K562 (cell line): ENCODE measurements around the gene ARHGAP15. TPM values are rescaled to one million over a fixed set of nuclear protein-coding genes. Genes with fewer than 3 reads are reported as not detected.

Experiments used
- ATAC-seq: fragments of 200-7000 bp; cut with Tn5 transposase; 3 replicates; pipeline ENCODE4 v1.9.1; 2020; ENCODE audit warnings: moderate library complexity
- Bru-seq: library from RNA; stranded (reverse); fragments of 400-500 nt; gene quantifications from one replicate; lab custom pipeline; 2021; lab: Mats Ljungman, UMichigan
- BruChase-seq, 2 experiments: library from RNA; stranded (reverse); fragments of 400-500 nt; gene quantifications; one replicate each; lab custom pipeline; 2021; lab: Mats Ljungman, UMichigan
- BruUV-seq: library from RNA; stranded (reverse); fragments of 400-500 nt; replicated peaks from 2 replicates; lab custom pipeline; 2021; lab: Mats Ljungman, UMichigan
- CTCF ChIA-PET: fragments of 300-600 bp; formaldehyde crosslinking; extraction: SDS; loops from one replicate; lab custom pipeline; 2021; ENCODE audit warnings: low intra/inter-chr PET ratio; lab: Yijun Ruan, JAX
- POLR2A ChIA-PET: fragments of 300-600, 350-650 bp; sonication (Branson Sonifier 250); formaldehyde crosslinking; extraction: SDS; loops from one replicate; lab custom pipeline; 2021; ENCODE audit warnings: antibody characterized with exemption, inconsistent platforms; lab: Yijun Ruan, JAX
- DNase-seq, 4 experiments: peaks; one replicate each; pipeline versions ENCODE4 v3.0.0 to v3.0.0-alpha.2; 2011 to 2018; ENCODE audit warnings: low spot score in 3 of 4, mixed read lengths in 3 of 4; ENCODE audit errors: extremely low read depth in 1 of 4
- FAIRE-seq: peaks from 2 replicates; lab custom pipeline; 2011; peaks lifted over from hg19 to GRCh38; lab: Jason Lieb, UNC
- H2AFZ ChIP-seq: 2 replicates; pipeline ENCODE4 v1.6.0; 2011; ENCODE audit warnings: low read depth, low read length, control low read depth, inconsistent platforms
- H3K27ac ChIP-seq: fragments of 200-600 bp; 3 replicates; pipeline ENCODE4 v1.8.0; 2011; ENCODE audit warnings: low read depth, mild to moderate bottlenecking, control low read depth, inconsistent platforms, low read length, moderate library complexity, mixed read lengths; ENCODE audit errors: extremely low read depth
- H3K27me3 ChIP-seq, 2 experiments: fragments of 300-600 bp in 1 of 2; 2 replicates in 1 of 2; 3 replicates in 1 of 2; pipeline versions ENCODE4 v1.6.0 to v1.8.0; 2011; ENCODE audit warnings: inconsistent platforms in 2 of 2, low read length in 2 of 2, mild to moderate bottlenecking in 1 of 2, mixed read lengths in 1 of 2, moderate library complexity in 1 of 2; ENCODE audit not compliant: control insufficient read depth in 2 of 2, insufficient read depth in 2 of 2
- H3K36me3 ChIP-seq: fragments of 300-600 bp; 3 replicates; pipeline ENCODE4 v1.8.0; 2011; ENCODE audit warnings: mild to moderate bottlenecking, low read length, inconsistent platforms; ENCODE audit not compliant: control insufficient read depth, insufficient read depth
- H3K4me1 ChIP-seq, 2 experiments: fragments of 200-600 bp in 1 of 2; replicated peaks in 1 of 2; 2 replicates in 1 of 2; 3 replicates in 1 of 2; pipeline versions ENCODE4 v1.5.1 to v1.8.0; 2011; ENCODE audit warnings: inconsistent platforms in 2 of 2, low read length in 2 of 2, mild to moderate bottlenecking in 1 of 2, mixed read lengths in 1 of 2, moderate library complexity in 1 of 2; ENCODE audit not compliant: control insufficient read depth in 2 of 2, insufficient read depth in 2 of 2
- H3K4me2 ChIP-seq: 2 replicates; pipeline ENCODE4 v1.6.1; 2011; ENCODE audit warnings: low read length, control low read depth, inconsistent platforms, mixed read lengths; ENCODE audit not compliant: insufficient read depth
- H3K4me3 ChIP-seq: fragments of 200-600 bp; sonication (generic), shearing (Covaris generic); 2 replicates; pipeline ENCODE4 v1.5.1; 2016; ENCODE audit warnings: control low read depth, inconsistent platforms
- H3K79me2 ChIP-seq: fragments of 200-600 bp; 3 replicates; pipeline ENCODE4 v1.8.0; 2011; ENCODE audit warnings: low read length, inconsistent platforms; ENCODE audit not compliant: control insufficient read depth, insufficient read depth
- H3K9ac ChIP-seq, 2 experiments: 2 replicates each; pipeline versions ENCODE4 v1.6.0 to v1.6.1; 2011; ENCODE audit warnings: low read depth in 2 of 2, low read length in 2 of 2, control low read depth in 1 of 2, inconsistent platforms in 1 of 2, mild to moderate bottlenecking in 1 of 2, mixed read lengths in 1 of 2; ENCODE audit not compliant: insufficient read depth in 1 of 2
- H3K9me1 ChIP-seq: one replicate; pipeline ENCODE4 v1.6.0; 2011; ENCODE audit warnings: inconsistent platforms, mild to moderate bottlenecking, low read length, moderate library complexity; ENCODE audit not compliant: control insufficient read depth, insufficient read depth
- H3K9me3 ChIP-seq: replicated peaks from 2 replicates; pipeline ENCODE4 v1.5.1; 2011; ENCODE audit warnings: low read depth, low read length, inconsistent platforms; ENCODE audit not compliant: control insufficient read depth, insufficient read depth
- H4K20me1 ChIP-seq: replicated peaks from 2 replicates; pipeline ENCODE4 v1.6.1; 2011; ENCODE audit warnings: low read length, inconsistent platforms, mixed read lengths; ENCODE audit not compliant: control insufficient read depth, insufficient read depth
- CTBP1 ChIP-seq: fragments of 450-650 bp; IDR thresholded peaks from 2 replicates; pipeline ENCODE4 v1.6.1; 2016; ENCODE audit warnings: borderline replicate concordance
- ETV5 ChIP-seq: sonication (generic); formaldehyde crosslinking; IDR thresholded peaks from 2 replicates; pipeline ENCODE4 v1.4.0; 2020; ENCODE audit warnings: low read depth, mild to moderate bottlenecking, missing genetic modification reagents
- FOXM1 ChIP-seq, 2 experiments: fragments of 450-650 bp in 1 of 2; sonication (generic) in 1 of 2; formaldehyde crosslinking in 1 of 2; IDR thresholded peaks; 2 replicates each; pipeline versions ENCODE4 v1.6.1 to v1.9.0; 2017 to 2022; ENCODE audit warnings: low read depth in 2 of 2, mild to moderate bottlenecking in 2 of 2, missing genetic modification reagents in 1 of 2, moderate library complexity in 1 of 2
- LCOR ChIP-seq: sonication (generic); formaldehyde crosslinking; IDR thresholded peaks from 2 replicates; pipeline ENCODE4 v1.8.0; 2022; ENCODE audit warnings: mild to moderate bottlenecking, missing genetic modification reagents
- THRAP3 ChIP-seq: fragments of 450-650 bp; IDR thresholded peaks from 2 replicates; pipeline ENCODE4 v1.6.1; 2016; ENCODE audit warnings: mild to moderate bottlenecking, inconsistent platforms, borderline replicate concordance
- THRB ChIP-seq: fragments of 450-650 bp; formaldehyde crosslinking; conservative IDR thresholded peaks from 2 replicates; pipeline ENCODE4 v1.4.0; 2022; ENCODE audit warnings: mild to moderate bottlenecking, missing genetic modification characterization
- ZKSCAN8 ChIP-seq: fragments of 200-800 bp; sonication (Bioruptor generic); IDR thresholded peaks from 2 replicates; pipeline ENCODE4 v1.6.1; 2016; ENCODE audit warnings: missing genetic modification characterization, missing compliant biosample characterization
- ZNF174 ChIP-seq: fragments of 250-450 bp; sonication (Bioruptor Pico); IDR thresholded peaks from 2 replicates; pipeline ENCODE4 v1.4.0; 2020; ENCODE audit warnings: mild to moderate bottlenecking
- WGBS: fragments of 100-300 bp; shearing (Covaris generic); methylation state at CpG from one replicate; pipeline ENCODE4 v1.1.6; 2016; ENCODE audit warnings: low coverage, mixed read lengths; ENCODE audit not compliant: insufficient coverage; ENCODE audit errors: missing lambda C conversion rate; 5-methylcytosine and 5-hydroxymethylcytosine counted together
- in situ Hi-C: fragments of 300-500 bp; cut with MboI; formaldehyde crosslinking; loops from 4 replicates; pipeline ENCODE4 v1.15.0; 2018; ENCODE audit warnings: inconsistent platforms, mixed read lengths
- intact Hi-C: fragments of 100-400 bp; cut with micrococcal nuclease; formaldehyde crosslinking; loops from 2 replicates; pipeline ENCODE4 v1.14.2; 2022
- long read RNA-seq, 3 experiments: library from polyadenylated mRNA in 2 of 3; library from RNA in 1 of 3; unstranded in 2 of 3; stranded (forward) in 1 of 3; transcript quantifications; one replicate each; pipeline ENCODE4 v2.0.0, GENCODE V29; 2019 to 2022
- polyA minus RNA-seq, 3 experiments: library from RNA; depleted of rRNA, polyadenylated mRNA; stranded (reverse); fragments of >200 nt; gene quantifications; 2 replicates each; pipeline ENCODE4 v1.2.3, GENCODE V29; 2011
- polyA plus RNA-seq, 8 experiments: library from polyadenylated mRNA; depleted of rRNA in 4 of 8; stranded (reverse) in 5 of 8; unstranded in 3 of 8; fragments of >200 nt; fragmentation: Nextera tagmentation in 2 of 8; fragmentation: Illumina TruSeq in 1 of 8; extraction: Ambion mirVana in 2 of 8; extraction: Trizol in 1 of 8; gene quantifications; 2 replicates each; pipeline versions ENCODE4 v1.2.1 to v1.2.3, GENCODE V29; 2011 to 2014; ENCODE audit warnings: inconsistent platforms in 1 of 8, missing spikeins in 1 of 8
- total RNA-seq, 7 experiments: library from RNA; depleted of rRNA in 6 of 7; stranded (reverse); fragments of >200 nt in 6 of 7; fragmentation: Illumina TruSeq in 2 of 7; extraction: Trizol in 2 of 7; gene quantifications; 2 replicates each; pipeline versions ENCODE4 v1.2.1 to v1.2.3, GENCODE V29; 2011 to 2021; ENCODE audit warnings: low replicate concordance in 1 of 7
- TF ChIP-seq, protein P1 (sequence below): fragments of 200-800 bp; sonication (Bioruptor generic); IDR thresholded peaks from 2 replicates; pipeline ENCODE4 v1.6.1; 2017; ENCODE audit warnings: missing genetic modification characterization, missing compliant biosample characterization

The ARHGAP15 gene
- total RNA-seq (2011; cell fraction: chromatin; rRNA removed; ENCODE audit: low replicate concordance): 0.76 and 3.6 TPM in 2 replicates
- 0.66 and 0.83 TPM in 2 replicates for total RNA-seq (2011; cell fraction: nucleolus; rRNA removed)
- total RNA-seq (2011; cell fraction: nucleoplasm; rRNA removed): 0.95 and 0.99 TPM in 2 replicates
- total RNA-seq (2014; rRNA removed): 3.9 and 5.0 TPM in 2 replicates
- total RNA-seq (2014; rRNA removed; fragmentation: Illumina TruSeq; extraction: Trizol): 8.9 and 9.3 TPM in 2 replicates
- total RNA-seq (2015; rRNA removed; fragmentation: Illumina TruSeq; extraction: Trizol): 16.3 and 17.9 TPM in 2 replicates
- total RNA-seq (2021): 4.2 and 5.1 TPM in 2 replicates
- polyA plus RNA-seq (2011; rRNA removed): 0.77 and 1.5 TPM in 2 replicates
- 0.07 and 0.22 TPM in 2 replicates for polyA plus RNA-seq (2011; cell fraction: cytosol; rRNA removed)
- polyA plus RNA-seq (2011; cell fraction: nucleus; rRNA removed): 0.39 and 0.57 TPM in 2 replicates
- 9.7 and 15.5 TPM in 2 replicates for polyA plus RNA-seq (2012)
- polyA plus RNA-seq (2014; fragmentation: Illumina TruSeq; extraction: Trizol): 6.1 and 7.6 TPM in 2 replicates
- 10 to 100 TPM in 1 of 2 experiments, 1 to 10 TPM in 1; 8.9 to 12.6 TPM for polyA plus RNA-seq (2014; fragmentation: Nextera tagmentation; extraction: Ambion mirVana)
- 4.7 and 7.9 TPM in 2 replicates for polyA plus RNA-seq (2014; rRNA removed)
- 1.3 and 5.1 TPM in 2 replicates for polyA minus RNA-seq (2011; rRNA and poly(A)+ RNA removed)
- 1.9 TPM in 1 of 2 replicates, not detected in the other for polyA minus RNA-seq (2011; cell fraction: cytosol; rRNA and poly(A)+ RNA removed)
- 2.7 and 3.0 TPM in 2 replicates for polyA minus RNA-seq (2011; cell fraction: nucleus; rRNA and poly(A)+ RNA removed)
- Bru-seq, nascent RNA: percentile 43 among the genes with signal in this experiment
- BruChase-seq, experiment 1, labeled RNA remaining after a 2-hour chase: percentile 43 among the genes with signal in this experiment
- percentile 36 among the genes with signal in this experiment for BruChase-seq, experiment 2, labeled RNA remaining after a 6-hour chase
- long read RNA-seq, experiment 1, partial matches to known transcripts: 1 of 2 reads
- long read RNA-seq, experiment 1, other reads (novel, unspliced or antisense): 1 of 2 reads
- long read RNA-seq, experiment 2, partial matches to known transcripts: 1 of 1 reads
- long read RNA-seq, experiment 2, other reads (novel, unspliced or antisense): 0 of 1 reads
- long read RNA-seq, experiment 3, partial matches to known transcripts: 0 of 1 reads
- long read RNA-seq, experiment 3, other reads (novel, unspliced or antisense): 0 of 1 reads

DNA sequence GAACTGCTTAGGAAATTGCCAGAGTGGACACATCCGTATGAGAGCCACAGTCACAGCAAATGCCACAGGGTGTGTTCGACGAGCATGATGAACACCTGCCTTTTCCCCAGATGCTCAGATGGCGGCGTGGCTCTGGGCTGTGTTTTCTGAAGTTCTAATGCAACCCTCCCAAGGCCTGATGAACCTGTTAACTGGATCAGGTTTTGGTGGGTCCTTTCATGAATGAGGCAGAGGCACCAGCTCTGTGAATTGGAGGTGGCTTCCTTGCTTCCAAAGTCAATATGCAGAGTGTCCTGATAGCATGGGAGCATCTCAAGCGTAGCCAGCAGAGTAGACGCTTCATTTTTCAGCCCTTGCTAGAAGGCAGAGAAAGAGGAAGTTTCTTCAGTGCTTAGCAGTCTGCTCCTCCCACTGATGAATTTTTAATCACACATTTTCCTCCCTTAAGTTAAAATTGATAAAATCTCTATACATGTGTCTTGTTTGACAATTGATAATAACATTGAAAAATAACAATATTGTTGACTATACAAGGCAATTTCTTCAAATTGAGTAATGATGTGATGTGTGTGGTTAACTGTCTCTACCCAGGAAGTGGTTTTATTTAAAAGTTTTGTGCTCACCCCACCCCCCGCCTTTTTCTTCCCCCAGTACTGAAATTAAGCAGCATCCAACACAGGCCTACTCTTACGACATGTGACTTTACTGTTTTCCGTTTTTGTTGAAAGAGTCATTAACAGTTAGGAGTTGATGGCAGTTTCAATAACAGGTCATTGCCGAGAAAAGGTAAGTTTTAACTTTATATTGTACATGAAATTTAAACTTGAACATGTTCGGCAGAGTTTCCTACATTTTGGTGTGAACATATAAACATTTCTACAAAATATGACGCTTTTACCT lies at the start of gene ARHGAP15:
Gene ARHGAP15 (plus strand): TSS at position 739 of the 900 bp plus-strand sequence.
- DNase-seq (peak in 2 of 4 experiments; percentile 3 to 44), FAIRE-seq (no peak), ATAC-seq (peak; percentile 82)
- Histone ChIP-seq H3K27me3 (no peaks in the 10 kb centered on the region), H3K79me2 (peaks cover 11% of the 10 kb centered on the region; the same call in 2 of the 3 replicates), H3K27ac (peak within 1 kb of the TSS; percentile 47; the same call in 1 of the 3 replicates), H3K4me3 (no peak within 1 kb of the TSS), H3K9me1 (no peaks in the 10 kb centered on the region), H2AFZ (peak within 1 kb of the TSS; percentile 48; the same call in 1 of the 2 replicates), H3K36me3 (no peaks in the 10 kb centered on the region), H3K9ac (peak within 1 kb of the TSS in 1 of 2 experiments; percentile 33; a peak in 1 of 4 replicates)
- ChIA-PET CTCF (no interaction called here), POLR2A (no interaction called here)
- BruUV-seq: no TSS peak
- TF ChIP-seq THRB (CRISPR knock-in tag) (no peak), CTBP1 (peak; percentile 30; the same call in 1 of the 2 replicates), ZKSCAN8 (CRISPR knock-in tag) (no peak), FOXM1 (IDR thresholded peaks at IDR 0.05; ENCODE audit: low read depth) (peak; percentile 27; the same call in 1 of the 2 replicates), FOXM1 (CRISPR knock-in tag; IDR thresholded peaks at IDR 0.05; ENCODE audit: low read depth) (no peak), THRAP3 (no peak), ETV5 (no peak), LCOR (0 out of 2 replicates have a peak, but pooled peaks have one; percentile 12), ZNF174 (CRISPR knock-in tag) (no peak)
- TF ChIP-seq, protein P1, sequence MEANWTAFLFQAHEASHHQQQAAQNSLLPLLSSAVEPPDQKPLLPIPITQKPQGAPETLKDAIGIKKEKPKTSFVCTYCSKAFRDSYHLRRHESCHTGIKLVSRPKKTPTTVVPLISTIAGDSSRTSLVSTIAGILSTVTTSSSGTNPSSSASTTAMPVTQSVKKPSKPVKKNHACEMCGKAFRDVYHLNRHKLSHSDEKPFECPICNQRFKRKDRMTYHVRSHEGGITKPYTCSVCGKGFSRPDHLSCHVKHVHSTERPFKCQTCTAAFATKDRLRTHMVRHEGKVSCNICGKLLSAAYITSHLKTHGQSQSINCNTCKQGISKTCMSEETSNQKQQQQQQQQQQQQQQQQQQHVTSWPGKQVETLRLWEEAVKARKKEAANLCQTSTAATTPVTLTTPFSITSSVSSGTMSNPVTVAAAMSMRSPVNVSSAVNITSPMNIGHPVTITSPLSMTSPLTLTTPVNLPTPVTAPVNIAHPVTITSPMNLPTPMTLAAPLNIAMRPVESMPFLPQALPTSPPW (CRISPR knock-in tag): peak; percentile 61; the same call in 1 of the 2 replicates
- TF ChIP-seq, all 486 proteins: peak for 4
- H4K20me1 ChIP-seq: no peaks in the 10 kb centered on the region
- intact Hi-C loops: no loop called here
- H3K9me3 ChIP-seq: no peaks in the 10 kb centered on the region
- under 1% methylated on average over 13 of the region's 13 CpGs for WGBS
- H3K4me1 ChIP-seq: no peaks in the 10 kb centered on the region
- no peak within 1 kb of the TSS for H3K4me2 ChIP-seq
- in situ Hi-C loops: no loop called here
